Caco-2 (cell line): ENCODE results near the gene TMEM169. TPM values are rescaled to one million over a fixed set of nuclear protein-coding genes. Genes with fewer than 3 reads are reported as not detected.

Source experiments
- BruUV-seq: library from RNA; stranded (reverse); fragments of 400-500 nt; replicated peaks from 2 replicates; lab custom pipeline; 2021; lab: Mats Ljungman, UMichigan
- CTCF ChIA-PET: fragments of 300-600 bp; sonication (Branson Sonifier 250); formaldehyde crosslinking; loops from one replicate; lab custom pipeline; 2022; ENCODE audit warnings: antibody characterized with exemption; lab: Charles Lee
- POLR2A ChIA-PET: fragments of 300-600 bp; sonication (Branson Sonifier 250); formaldehyde crosslinking; loops from one replicate; lab custom pipeline; 2022; ENCODE audit warnings: antibody characterized with exemption; lab: Charles Lee
- DNase-seq, 2 experiments: peaks; one replicate each; pipeline versions ENCODE4 v3.0.0 to v3.0.0-alpha.2; 2020 to 2022
- H3K27me3 ChIP-seq: replicated peaks from 2 replicates; pipeline ENCODE4 v1.6.0; 2011; ENCODE audit warnings: low read length; ENCODE audit not compliant: control insufficient read depth, insufficient read depth
- H3K36me3 ChIP-seq: 2 replicates; pipeline ENCODE4 v1.5.1; 2011; ENCODE audit warnings: low read length; ENCODE audit not compliant: control insufficient read depth, insufficient read depth
- H3K4me1 ChIP-seq: fragments of 250-450 bp; sonication (Bioruptor Pico); 2 replicates; pipeline ENCODE4 v1.5.1; 2020; ENCODE audit warnings: mild to moderate bottlenecking
- H3K4me3 ChIP-seq: 2 replicates; pipeline ENCODE4 v1.5.1; 2011; ENCODE audit warnings: low read depth, mild to moderate bottlenecking, control low read depth, low read length
- H3K9me3 ChIP-seq: fragments of 250-450 bp; sonication (Bioruptor Pico); 2 replicates; pipeline ENCODE4 v1.5.1; 2020; ENCODE audit warnings: mild to moderate bottlenecking, moderate library complexity
- H3K27ac Mint-ChIP-seq: one replicate; pipeline ENCODE4 v1.8.0; 2022; ENCODE audit warnings: mixed read lengths; ENCODE audit not compliant: unreplicated experiment
- H3K27me3 Mint-ChIP-seq: one replicate; pipeline ENCODE4 v1.8.0; 2022; ENCODE audit warnings: mixed read lengths; ENCODE audit not compliant: insufficient read depth, unreplicated experiment
- H3K36me3 Mint-ChIP-seq: one replicate; pipeline ENCODE4 v1.8.0; 2022; ENCODE audit warnings: mild to moderate bottlenecking, mixed read lengths; ENCODE audit not compliant: insufficient read depth, unreplicated experiment
- H3K4me1 Mint-ChIP-seq: one replicate; pipeline ENCODE4 v1.8.0; 2022; ENCODE audit warnings: low read depth, mixed read lengths; ENCODE audit not compliant: unreplicated experiment
- H3K4me3 Mint-ChIP-seq: one replicate; pipeline ENCODE4 v1.8.0; 2022; ENCODE audit warnings: mild to moderate bottlenecking, moderate library complexity, mixed read lengths; ENCODE audit not compliant: unreplicated experiment
- H3K9me3 Mint-ChIP-seq: one replicate; pipeline ENCODE4 v1.8.0; 2022; ENCODE audit warnings: mixed read lengths; ENCODE audit not compliant: unreplicated experiment
- intact Hi-C: fragments of 100-400 bp; cut with micrococcal nuclease; formaldehyde crosslinking; loops from one replicate; pipeline ENCODE4 v1.10.0; 2022; ENCODE audit not compliant: unreplicated experiment
- total RNA-seq: library from RNA; stranded (reverse); gene quantifications from 2 replicates; pipeline ENCODE4 v1.2.3, GENCODE V29; 2022
- TF ChIP-seq, protein P1 (sequence below), 2 experiments: fragments of 200-600 bp in 1 of 2; IDR thresholded peaks; 1 replicate in 1 of 2; 2 replicates in 1 of 2; pipeline versions ENCODE4 v1.5.1 to v1.8.0; 2011 to 2022; ENCODE audit warnings: antibody characterized with exemption in 1 of 2, control low read depth in 1 of 2, inconsistent platforms in 1 of 2, low read depth in 1 of 2, low read length in 1 of 2, mild to moderate bottlenecking in 1 of 2, moderate library complexity in 1 of 2; ENCODE audit not compliant: insufficient read depth in 1 of 2, severe bottlenecking in 1 of 2, unreplicated experiment in 1 of 2

Gene TMEM169
- total RNA-seq, 1 experiment from 2014 or later = 1.3 TPM

DNA sequence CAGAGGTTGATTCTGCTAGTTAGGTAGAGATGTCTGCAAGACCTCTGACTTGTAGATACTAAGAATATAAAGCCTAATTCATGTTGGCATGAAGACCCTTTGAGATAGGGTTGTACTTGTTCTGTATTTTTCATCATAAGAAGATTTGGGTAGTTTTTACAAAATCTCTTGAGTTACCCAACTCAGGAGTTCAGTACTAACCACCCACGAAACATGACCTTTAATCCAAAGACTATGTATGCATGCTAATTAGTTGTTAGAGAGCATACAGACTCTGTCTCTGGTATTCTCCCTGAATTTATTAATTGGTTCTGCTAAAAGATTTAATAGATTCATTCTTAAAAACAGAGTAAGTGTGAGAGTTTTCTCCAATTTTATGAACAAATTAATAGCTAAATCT lies 17.1 kb upstream of the TMEM169 start:
- DNase-seq = no peak
- CTCF ChIA-PET = interaction anchor here (0.8 to 1.4 kb wide), 3 partner anchors 17 to 49 kb away, joined by 3 to 7 read pairs (median 4); partner anchors contain the start of gene PECR
- Histone ChIP-seq H3K36me3 (peaks cover 1% of the 10 kb centered on the region; the same call in 1 of the 2 replicates), H3K4me1 (no peaks in the 10 kb centered on the region), H3K9me3 (no peaks in the 10 kb centered on the region), H3K27me3 (no peaks in the 10 kb centered on the region), H3K4me3 (no peak overlapping the region)
- Mint-ChIP-seq H3K4me3 (no peak overlapping the region), H3K27me3 (no peaks in the 10 kb centered on the region), H3K9me3 (no peaks in the 10 kb centered on the region), H3K4me1 (no peaks in the 10 kb centered on the region), H3K36me3 (peaks cover 6% of the 10 kb centered on the region), H3K27ac (no peak overlapping the region)
- no TSS peak for BruUV-seq
- TF ChIP-seq, protein P1, sequence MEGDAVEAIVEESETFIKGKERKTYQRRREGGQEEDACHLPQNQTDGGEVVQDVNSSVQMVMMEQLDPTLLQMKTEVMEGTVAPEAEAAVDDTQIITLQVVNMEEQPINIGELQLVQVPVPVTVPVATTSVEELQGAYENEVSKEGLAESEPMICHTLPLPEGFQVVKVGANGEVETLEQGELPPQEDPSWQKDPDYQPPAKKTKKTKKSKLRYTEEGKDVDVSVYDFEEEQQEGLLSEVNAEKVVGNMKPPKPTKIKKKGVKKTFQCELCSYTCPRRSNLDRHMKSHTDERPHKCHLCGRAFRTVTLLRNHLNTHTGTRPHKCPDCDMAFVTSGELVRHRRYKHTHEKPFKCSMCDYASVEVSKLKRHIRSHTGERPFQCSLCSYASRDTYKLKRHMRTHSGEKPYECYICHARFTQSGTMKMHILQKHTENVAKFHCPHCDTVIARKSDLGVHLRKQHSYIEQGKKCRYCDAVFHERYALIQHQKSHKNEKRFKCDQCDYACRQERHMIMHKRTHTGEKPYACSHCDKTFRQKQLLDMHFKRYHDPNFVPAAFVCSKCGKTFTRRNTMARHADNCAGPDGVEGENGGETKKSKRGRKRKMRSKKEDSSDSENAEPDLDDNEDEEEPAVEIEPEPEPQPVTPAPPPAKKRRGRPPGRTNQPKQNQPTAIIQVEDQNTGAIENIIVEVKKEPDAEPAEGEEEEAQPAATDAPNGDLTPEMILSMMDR (IDR thresholded peaks at IDR 0.05; ENCODE audit: insufficient read depth in 1 of 2, low read depth in 1 of 2, low read length in 1 of 2, severe bottlenecking in 1 of 2, unreplicated experiment in 1 of 2) = no peak
- POLR2A ChIA-PET = no interaction called here
- intact Hi-C loops = loop anchor here (1.0 to 5.0 kb wide), 3 partner anchors 50 to 338 kb away; no protein-coding TSS in a partner anchor

DNA sequence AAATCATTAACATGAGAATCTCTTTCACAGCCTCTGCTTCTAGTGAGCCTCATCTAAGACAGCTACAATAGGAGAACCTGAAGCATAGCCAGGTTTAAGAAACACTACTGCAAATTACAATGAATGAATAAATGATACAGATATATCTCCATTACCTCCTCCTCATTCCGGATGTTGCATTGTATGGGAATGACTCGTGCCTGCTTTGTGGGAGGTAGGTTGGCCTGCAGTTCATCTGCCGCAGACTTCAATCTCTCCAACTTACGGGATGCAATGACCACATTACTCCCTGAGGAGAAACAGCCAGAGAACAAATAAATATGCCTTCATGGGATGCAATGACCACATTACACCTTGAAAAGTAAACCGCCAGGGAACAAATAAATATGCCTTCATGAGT lies 15.5 kb upstream of the TMEM169 start:
- ChIA-PET CTCF (no interaction called here), POLR2A (no interaction called here)
- H3K36me3 Mint-ChIP-seq = peaks cover 12% of the 10 kb centered on the region
- no peaks in the 10 kb centered on the region for H3K9me3 Mint-ChIP-seq
- intact Hi-C loops = no loop called here
- H3K27me3 Mint-ChIP-seq = no peaks in the 10 kb centered on the region
- no peaks in the 10 kb centered on the region for H3K4me1 ChIP-seq
- DNase-seq = no peak
- no peaks in the 10 kb centered on the region for H3K36me3 ChIP-seq
- H3K27ac Mint-ChIP-seq = no peak overlapping the region
- BruUV-seq = no TSS peak
- H3K4me1 Mint-ChIP-seq = no peaks in the 10 kb centered on the region
- TF ChIP-seq, protein P1 (IDR thresholded peaks at IDR 0.05; ENCODE audit: insufficient read depth in 1 of 2, low read depth in 1 of 2, low read length in 1 of 2, severe bottlenecking in 1 of 2, unreplicated experiment in 1 of 2) = no peak
- no peaks in the 10 kb centered on the region for H3K9me3 ChIP-seq
- no peak overlapping the region for H3K4me3 ChIP-seq
- no peak overlapping the region for H3K4me3 Mint-ChIP-seq
- H3K27me3 ChIP-seq = no peaks in the 10 kb centered on the region

DNA sequence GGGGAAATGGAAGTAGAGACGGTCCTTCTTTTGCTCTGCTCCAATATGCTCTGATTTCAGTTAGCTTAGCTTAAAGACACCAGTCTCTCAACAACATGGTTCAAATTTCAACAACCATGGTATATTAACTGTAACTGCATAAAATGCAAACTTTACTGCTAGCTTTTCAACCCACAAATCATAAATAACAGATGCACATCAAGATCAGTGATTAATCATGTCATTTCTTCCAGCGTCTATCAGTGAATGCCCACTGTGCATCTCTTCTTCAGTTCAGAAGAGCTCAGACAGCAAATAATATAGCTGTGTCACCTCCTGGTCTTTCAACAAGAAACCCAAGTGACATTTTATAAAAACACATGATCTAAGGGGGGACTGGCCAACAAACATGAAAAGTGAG lies 12.7 kb upstream of the TMEM169 start:
- CTCF ChIA-PET = no interaction called here
- no TSS peak for BruUV-seq
- Histone ChIP-seq H3K4me1 (no peaks in the 10 kb centered on the region), H3K9me3 (no peaks in the 10 kb centered on the region), H3K4me3 (no peak overlapping the region), H3K36me3 (no peaks in the 10 kb centered on the region; the same call in 1 of the 2 replicates), H3K27me3 (no peaks in the 10 kb centered on the region)
- H3K9me3 Mint-ChIP-seq = no peaks in the 10 kb centered on the region
- POLR2A ChIA-PET = no interaction called here
- DNase-seq = no peak
- intact Hi-C loops = no loop called here
- TF ChIP-seq, protein P1 (IDR thresholded peaks at IDR 0.05; ENCODE audit: insufficient read depth in 1 of 2, low read depth in 1 of 2, low read length in 1 of 2, severe bottlenecking in 1 of 2, unreplicated experiment in 1 of 2) = no peak
- no peaks in the 10 kb centered on the region for H3K4me1 Mint-ChIP-seq
- no peak overlapping the region for H3K27ac Mint-ChIP-seq
- no peaks in the 10 kb centered on the region for H3K27me3 Mint-ChIP-seq
- no peak overlapping the region for H3K4me3 Mint-ChIP-seq
- H3K36me3 Mint-ChIP-seq = peaks cover 7% of the 10 kb centered on the region
